Activated CD8-positive, alpha-beta memory T cell treated with anti-CD3 and anti-CD28 coated beads for 36 hours (primary cell): Measurements from ENCODE around the gene SNHG17. TPM values are rescaled to one million over a fixed set of nuclear protein-coding genes. Genes with fewer than 3 reads are reported as not detected.
"Not testable (repeated sequence)": the region's sequence is repeated elsewhere in the genome, so short reads cannot be mapped to it uniquely, and the experiment has no call there.

Source experiments
- CTCF ChIA-PET: fragments of 350-600 bp; sonication (Branson Sonifier 250); formaldehyde crosslinking; loops from one replicate; lab custom pipeline; 2021; ENCODE audit warnings: antibody characterized with exemption; lab: Charles Lee
- POLR2A ChIA-PET: fragments of 350-600 bp; sonication (Branson Sonifier 250); formaldehyde crosslinking; loops from one replicate; lab custom pipeline; 2021; ENCODE audit warnings: antibody characterized with exemption; lab: Charles Lee
- total RNA-seq, 2 experiments: library from RNA; stranded (reverse); gene quantifications; one replicate each; pipeline ENCODE4 v1.2.3, GENCODE V29; 2021

SNHG17 gene
- total RNA-seq, 2 experiments from 2014 or later, result 236 to 241 TPM

DNA sequence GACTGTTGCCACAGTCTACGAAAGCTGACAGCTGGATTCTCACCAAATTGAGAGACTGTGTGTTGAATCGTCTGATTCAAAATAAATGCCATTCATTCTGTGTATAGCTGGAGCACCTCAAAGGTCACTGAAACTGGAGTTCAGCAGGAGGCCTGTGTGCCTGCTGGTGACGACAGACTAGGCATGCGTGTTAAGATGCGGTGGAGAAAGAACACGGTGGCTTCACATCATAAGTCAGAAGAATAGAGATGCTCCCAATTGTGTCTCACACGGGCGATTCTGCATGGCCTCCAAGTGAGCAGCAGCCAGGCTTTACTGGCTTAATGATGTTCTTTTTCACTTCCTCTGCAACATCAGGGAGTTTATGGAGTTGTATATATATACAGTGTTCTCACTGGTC, 32.3 kb downstream of the SNHG17 start:
- ChIA-PET POLR2A (no interaction called here), CTCF (no interaction called here)

DNA sequence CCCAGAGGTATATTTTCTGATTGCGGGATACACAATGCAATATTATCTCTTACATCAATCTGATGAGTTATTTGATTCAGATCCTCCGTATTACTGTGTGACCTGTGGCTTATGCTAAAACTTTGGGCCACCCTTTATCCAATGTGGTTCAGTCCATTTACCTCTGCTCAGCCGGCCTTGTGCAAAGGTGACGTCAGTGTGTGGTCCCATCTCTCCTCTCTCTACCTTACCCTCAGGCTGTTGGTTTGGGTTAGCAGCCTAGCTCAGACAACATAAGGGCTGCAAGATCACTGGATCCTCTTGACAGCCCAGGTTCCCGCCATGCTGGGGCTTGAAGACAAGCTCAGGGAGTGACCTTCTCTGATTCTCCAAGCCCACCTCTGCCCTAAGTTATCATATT, 33.0 kb downstream of the SNHG17 start:
- CTCF ChIA-PET, result no interaction called here
- POLR2A ChIA-PET, result no interaction called here

DNA sequence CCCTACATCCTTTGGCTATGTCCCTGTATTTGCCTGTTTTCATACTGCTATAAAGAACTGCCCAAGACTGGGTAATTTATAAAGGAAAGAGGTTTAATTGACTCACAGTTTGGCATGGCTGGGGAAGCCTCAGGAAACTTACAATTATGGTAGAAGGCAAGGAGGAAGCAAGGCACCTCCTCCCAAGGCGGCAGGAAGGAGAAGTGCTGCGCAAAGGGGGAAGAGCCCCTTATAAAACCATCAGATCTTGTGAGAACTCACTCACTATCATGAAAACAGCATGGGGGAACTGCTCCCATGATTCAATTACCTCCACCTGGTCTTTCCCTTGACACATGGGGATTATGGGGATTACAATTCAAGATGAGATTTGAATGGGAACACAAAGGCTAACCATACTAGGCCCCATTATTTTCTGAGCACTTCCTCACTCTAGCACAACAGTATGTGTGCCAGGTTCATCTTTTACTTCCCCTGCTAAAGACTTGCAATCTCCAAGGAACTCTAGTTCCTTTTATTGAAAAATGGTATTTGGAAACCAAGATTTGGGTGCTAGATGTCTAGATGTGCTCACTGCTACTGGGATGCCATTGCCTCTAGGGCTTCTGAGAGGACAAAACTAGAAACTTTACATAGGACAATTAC, 39.3 kb downstream of the SNHG17 start:
- CTCF ChIA-PET, POLR2A ChIA-PET: not testable (repeated sequence)

DNA sequence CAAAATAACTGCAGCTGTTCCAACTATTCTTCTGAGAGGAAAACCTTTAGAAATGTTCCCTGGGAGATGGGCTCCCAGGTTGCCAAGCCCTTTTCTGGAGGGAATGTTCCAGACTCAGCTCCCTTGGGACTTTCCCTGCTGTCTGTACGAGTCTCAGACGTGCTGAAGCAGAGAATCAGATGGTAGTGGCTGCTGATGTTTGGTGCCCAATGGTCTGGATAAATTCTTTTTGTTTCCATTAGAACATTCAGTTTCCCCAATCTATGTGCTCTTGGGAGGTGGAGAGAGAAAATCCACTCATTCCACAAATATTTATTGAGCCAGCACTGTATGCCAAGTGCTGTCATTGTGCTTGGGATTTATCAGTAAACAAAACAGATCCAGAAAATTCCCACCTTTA, 40.0 kb downstream of the SNHG17 start:
- POLR2A ChIA-PET, result interaction anchor here (0.6 kb wide), 1 partner anchor 982 kb away, joined by 3 read pairs; no protein-coding TSS in a partner anchor
- CTCF ChIA-PET, result no interaction called here

DNA sequence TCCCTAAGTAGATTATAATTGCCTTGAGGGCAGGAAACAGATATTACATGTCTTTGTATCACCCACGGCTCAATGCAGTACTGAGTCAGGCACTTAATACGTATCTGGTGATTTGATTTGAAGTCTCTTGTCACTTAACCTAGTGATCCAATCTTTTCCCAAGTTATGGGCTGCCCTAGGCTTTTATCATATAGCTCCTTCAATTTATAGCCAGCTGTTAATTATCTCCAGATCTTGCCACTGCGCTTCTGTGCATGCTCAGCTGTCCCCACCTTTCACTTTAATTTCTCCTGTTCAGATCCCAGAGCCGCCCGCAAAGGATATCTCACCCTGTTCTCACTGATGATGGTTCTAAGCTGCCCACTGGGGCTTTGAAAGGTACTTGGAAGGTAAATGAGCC, 41.9 kb downstream of the SNHG17 start:
- POLR2A ChIA-PET, result no interaction called here
- CTCF ChIA-PET, result no interaction called here

- POLR2A ChIA-PET, result no interaction called here
These were observed 42.8 kb downstream of the SNHG17 start for GRCh38 chr20:38392356-38392755.

GRCh38 chr20:38387953-38388352, 47.2 kb downstream of the SNHG17 start:
- ChIA-PET POLR2A (interaction anchor here (0.5 kb wide), 1 partner anchor 58 kb away, joined by 3 read pairs; no protein-coding TSS in a partner anchor), CTCF (interaction anchor here (0.7 kb wide), 1 partner anchor 24 kb away, joined by 3 read pairs; no protein-coding TSS in a partner anchor)

More at GRCh38 chr20:38392356-38392755, 42.8 kb downstream of the SNHG17 start:
- CTCF ChIA-PET, result interaction anchor here (0.7 kb wide), 1 partner anchor 341 kb away, joined by 3 read pairs; no protein-coding TSS in a partner anchor

DNA sequence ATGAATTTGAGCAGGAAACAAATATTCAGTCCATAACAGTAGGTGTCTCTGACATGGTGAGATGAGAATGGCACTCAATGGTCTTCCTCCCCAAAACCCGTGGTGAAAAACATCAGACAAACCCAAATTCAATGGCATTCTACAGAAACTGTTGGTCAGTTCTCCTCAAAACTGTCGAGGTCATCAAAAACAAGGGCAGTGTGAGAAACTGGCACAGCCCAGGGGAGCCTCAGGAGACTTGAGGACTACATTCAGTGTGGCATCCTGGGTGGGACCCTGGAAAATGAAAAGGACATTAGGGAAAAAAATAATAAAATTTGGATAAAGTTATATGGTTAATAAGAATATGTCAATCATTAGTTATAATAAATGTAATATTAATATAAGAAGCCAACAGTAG, 48.3 kb downstream of the SNHG17 start:
- POLR2A ChIA-PET, result no interaction called here
- CTCF ChIA-PET, result no interaction called here

- ChIA-PET CTCF (interaction anchor here (1.1 kb wide), 1 partner anchor 11 kb away, joined by 3 read pairs; no protein-coding TSS in a partner anchor), POLR2A (no interaction called here)
These were observed 49.1 kb downstream of the SNHG17 start for GRCh38 chr20:38386004-38386403.

DNA sequence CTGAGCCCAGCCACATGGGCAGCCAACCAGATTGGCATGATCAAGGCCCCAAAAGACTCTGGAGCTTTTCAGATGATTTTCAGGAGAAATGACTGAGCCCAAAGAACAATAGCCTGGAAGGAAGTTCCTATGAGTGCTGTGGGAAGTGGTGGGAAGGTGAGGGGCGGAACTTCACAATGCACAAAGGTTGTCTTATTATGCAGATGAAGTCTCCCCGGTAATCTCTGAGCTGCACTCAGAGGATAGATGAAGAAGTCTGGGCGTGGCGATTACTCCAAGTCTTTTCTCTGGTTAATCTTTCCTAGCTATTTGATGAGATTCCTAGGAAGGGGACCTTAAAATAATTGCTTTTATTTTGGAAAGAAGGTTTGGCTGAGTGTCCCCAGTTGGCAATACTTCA, 52.0 kb downstream of the SNHG17 start:
- POLR2A ChIA-PET, result no interaction called here
- CTCF ChIA-PET, result no interaction called here

GRCh38 chr20:38377838-38378237, 57.3 kb downstream of the SNHG17 start:
- POLR2A ChIA-PET, CTCF ChIA-PET: not testable (repeated sequence)

GRCh38 chr20:38377039-38377685, 58.0 kb downstream of the SNHG17 start:
- POLR2A ChIA-PET, result no interaction called here
- CTCF ChIA-PET, result no interaction called here

DNA sequence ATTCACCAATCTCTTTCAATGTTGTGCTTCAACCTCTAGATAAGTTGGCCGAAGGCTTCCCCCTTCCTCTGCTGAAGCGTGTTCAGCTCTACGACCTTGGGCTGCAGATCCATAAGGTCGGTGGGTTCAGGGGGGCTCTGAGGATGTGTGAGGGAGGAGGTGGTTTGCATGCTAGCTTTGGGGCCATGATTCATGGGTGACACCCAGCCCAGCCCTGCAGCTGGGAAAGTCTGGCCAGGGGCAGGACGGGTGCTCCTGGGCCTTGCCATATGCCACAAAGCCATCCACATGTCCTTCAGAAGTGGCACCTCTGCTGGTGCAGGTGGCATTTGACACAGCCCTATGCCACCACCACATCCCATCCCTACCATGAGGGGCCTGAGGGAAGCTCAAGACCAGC, 61.2 kb downstream of the SNHG17 start:
- CTCF ChIA-PET, result interaction anchor here (0.7 to 1.0 kb wide), 3 partner anchors 12 to 696 kb away, joined by 3 to 4 read pairs (median 3); no protein-coding TSS in a partner anchor
- POLR2A ChIA-PET, result no interaction called here

DNA sequence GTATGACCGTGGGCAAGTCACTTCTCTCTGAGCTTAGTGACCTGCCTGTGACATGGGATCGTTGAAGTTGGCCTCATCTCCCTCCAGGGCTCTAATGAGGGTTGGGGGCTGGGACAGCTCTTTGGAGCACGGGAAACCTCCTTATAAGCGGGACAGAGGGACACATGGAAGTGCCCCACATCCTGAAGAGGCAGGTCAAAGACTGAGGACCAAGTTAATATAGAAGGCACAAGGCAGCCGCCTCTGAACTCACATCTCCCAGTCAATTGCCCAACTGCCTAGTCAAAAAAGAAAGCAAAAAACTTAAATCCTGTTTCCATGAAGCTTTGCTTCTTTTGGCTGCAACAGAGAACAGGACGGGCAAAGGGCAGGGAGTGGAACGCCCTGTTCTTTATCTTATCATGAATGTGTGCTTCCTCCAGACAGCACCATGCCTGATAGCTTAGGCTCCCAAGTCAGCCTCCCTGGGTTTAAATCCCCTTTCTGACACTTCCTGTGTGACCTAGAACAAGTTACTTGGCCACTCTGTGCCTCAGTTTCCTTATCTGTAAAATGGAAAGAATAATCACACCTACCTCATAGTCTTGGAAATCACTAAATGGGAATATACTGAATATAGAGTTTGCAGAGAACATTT, 61.8 kb downstream of the SNHG17 start:
- ChIA-PET CTCF (no interaction called here), POLR2A (no interaction called here)

DNA sequence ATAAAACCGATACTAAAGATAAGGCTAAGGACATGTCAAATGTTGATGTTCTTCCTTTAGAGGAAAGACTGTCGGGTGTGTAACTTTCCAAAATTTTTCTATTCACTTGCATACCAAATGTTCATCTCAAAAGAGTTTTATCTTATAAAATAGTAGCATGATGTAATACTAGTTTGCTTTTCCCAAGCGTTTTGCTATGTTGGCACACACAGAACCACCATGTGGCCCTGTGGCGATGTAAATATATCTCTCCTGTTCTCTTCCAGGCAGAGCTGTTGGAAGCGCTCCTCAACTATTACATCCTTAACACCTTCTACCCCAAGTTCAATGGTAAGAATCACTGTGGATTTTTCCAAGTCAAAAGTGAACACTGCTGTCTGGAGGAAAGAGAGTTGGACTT, 62.3 kb downstream of the SNHG17 start:
- ChIA-PET POLR2A (no interaction called here), CTCF (no interaction called here)

Other genes with a start within 250 kb of the SNHG17 start
- gene KIAA1755, start 174.6 kb downstream of the SNHG17 start, total RNA-seq, result not detected
- not detected for gene BPI, start 131.2 kb downstream of the SNHG17 start, total RNA-seq
- gene LBP, start 88.8 kb downstream of the SNHG17 start, total RNA-seq, result not detected
- gene RALGAPB, start 37.5 kb upstream of the SNHG17 start, total RNA-seq, result 10 to 100 TPM; 29.8 to 31.4 TPM
- not detected for gene ADIG, start 145.9 kb upstream of the SNHG17 start, total RNA-seq
- gene ARHGAP40, start 166.5 kb upstream of the SNHG17 start, total RNA-seq, result not detected